CD4-positive, alpha-beta T cell treated with Interleukin-1 beta for 1 hour (primary cell): ENCODE measurements around the gene LDAF1.
"Not testable (repeated sequence)": the region's sequence is repeated elsewhere in the genome, so short reads cannot be mapped to it uniquely, and the experiment has no call there.

ENCODE experiments used
- DNase-seq, 2 donors: peaks; one replicate each; pipeline ENCODE4 v3.0.0-alpha.2; 2020 to 2022

LDAF1 gene

DNA sequence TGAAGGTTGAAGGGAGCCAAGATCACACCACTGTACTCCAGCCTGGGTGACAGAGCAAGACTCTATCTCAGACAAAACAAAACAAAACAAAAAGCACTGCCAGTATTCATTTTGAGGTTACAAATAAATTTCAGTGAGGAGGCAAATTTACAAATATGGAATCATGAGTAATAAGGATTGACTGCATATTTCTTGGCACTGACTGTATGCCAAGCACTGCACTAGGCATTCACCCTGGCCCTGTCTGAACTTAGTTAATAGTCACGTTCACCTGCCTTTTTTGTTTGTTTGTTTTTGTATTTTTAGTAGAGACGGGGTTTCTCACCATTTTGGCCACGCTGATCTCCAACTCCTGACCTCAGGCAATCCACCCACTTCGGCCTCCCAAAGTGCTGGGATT, 5.1 kb downstream of the LDAF1 start:
- DNase-seq = no peak

DNA sequence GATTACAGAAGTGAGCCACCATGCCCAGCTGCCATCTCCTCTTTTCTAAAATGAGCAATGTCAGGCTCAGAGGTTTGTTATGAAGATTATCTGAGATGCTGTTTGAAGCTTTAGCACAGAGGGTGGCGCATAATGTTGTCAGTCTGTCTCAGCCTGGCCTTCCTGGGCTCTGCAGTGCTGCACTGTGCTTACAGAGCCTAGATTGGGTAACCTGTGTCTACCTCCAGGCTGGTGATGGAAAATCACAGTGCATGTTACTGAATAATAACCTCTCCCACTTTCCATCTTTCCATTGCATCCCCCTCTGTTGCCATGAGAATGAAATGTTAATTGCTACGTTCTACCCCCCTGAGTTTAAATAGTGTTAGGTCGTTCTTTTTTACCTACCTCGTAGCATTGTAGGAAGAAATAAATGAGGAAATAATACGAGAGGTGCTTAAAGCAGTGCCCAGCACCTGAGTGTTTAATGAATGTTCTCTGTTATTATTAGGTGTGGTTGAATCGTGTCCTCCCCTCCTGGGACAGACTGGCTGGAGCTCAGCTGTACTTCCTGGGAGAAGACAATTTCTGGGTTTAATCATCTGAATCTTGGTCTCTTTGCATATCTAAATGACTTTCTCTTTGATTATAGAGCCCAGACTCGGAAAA, 6.2 kb downstream of the LDAF1 start:
- DNase-seq = no peak

DNA sequence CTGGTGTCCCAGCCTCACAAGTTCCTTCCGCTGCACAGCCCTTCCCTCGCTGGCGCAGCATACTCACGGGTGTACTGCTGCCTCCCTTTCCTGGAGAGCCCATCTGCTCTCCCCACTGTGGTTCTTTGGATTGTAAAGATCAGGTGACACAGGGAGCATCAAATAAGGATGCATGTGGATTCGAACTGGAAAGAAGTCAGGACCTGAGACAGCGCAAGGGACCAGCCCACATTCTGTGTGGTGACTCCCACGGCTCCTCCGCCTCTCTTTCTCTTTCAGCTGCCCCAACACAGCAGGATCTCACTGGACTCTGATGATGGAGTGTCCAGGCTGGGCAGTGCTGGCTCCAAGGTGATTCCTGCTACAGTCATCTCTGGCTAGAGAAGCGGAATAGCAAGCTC, 8.1 kb downstream of the LDAF1 start:
- no peak for DNase-seq

DNA sequence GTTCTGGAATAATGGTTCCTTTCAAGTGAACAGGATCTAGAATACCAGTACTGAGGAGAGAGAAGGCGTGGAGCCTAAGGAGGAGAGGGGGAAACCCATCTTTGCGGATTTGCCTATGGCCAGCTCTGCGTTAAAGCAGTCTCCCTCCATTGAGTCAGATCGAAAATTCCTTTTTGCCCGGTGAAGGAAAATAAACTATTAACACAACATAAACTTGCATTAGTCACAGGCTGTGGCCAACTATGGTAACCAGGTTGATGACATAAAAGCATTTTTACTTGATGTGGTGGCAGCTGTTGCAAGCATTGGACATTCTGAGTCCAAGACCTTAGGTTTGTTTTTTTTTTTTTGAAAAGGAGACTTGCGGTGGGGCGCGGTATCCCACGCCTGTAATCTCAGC, 8.9 kb downstream of the LDAF1 start:
- no peak for DNase-seq

DNA sequence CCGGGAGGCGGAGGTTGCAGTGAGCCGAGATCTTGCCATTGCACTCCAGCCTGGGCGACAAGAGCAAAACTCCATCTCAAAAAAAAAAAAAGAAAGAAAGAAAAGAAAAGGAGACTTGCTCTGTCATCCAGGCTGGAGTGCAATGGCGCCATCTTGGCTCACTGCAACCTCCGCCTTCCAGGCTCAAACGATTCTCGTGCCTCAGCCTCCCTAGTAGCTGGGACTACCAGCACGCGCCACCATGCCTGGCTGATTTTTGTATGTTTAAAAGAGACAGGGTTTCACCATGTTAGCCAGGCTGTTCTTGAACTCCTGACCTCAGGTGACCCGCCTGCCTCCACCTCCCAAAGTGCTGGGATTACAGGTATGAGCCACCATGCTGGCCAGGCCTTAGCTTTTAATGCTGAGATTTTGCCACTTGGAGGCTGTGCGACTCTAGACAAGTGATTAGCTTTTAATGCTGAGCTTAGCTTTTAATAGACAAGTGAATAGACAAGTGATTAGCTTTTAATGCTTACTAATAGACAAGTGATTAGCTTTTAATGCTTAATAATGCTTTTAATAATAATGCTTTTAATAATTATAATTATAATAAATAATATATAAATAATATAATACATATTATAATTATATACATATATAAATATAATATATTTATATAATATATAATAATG, 9.6 kb downstream of the LDAF1 start:
- DNase-seq = no peak

DNA sequence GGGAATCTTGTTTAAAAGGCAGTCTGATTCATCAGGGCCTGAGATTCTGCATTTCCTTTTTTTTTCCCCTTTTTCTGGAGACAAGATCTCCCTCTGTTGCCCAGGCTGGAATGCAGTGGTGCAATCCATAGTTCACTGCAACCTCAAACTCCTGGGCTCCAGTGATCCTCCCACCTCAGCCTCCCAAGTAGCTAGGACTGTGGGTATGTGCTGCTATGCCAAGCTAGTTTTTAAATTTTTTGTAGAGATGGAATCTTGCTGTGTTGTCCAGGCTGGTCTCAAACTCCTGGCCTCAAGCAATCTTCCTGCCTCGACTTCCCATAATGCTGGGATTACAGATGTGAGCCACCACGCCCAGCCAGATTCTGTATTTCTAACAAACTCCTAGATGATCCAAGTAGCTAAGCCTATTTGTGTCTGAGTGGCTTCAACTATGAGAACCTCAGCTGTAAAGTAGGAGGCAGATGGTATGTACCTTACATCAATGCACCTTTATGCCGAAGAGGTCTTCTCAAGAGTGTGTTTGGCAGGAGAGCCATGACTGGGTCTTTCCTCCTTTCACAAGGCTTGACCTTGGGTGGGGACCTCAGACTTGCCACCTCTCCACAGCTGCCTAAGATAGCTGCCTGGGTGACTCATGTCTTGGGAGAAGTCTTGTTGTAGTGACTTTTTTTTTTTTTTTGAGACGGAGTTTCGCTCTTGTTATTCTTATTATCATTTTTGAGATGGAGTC, 10.9 kb downstream of the LDAF1 start:
- no peak for DNase-seq

DNA sequence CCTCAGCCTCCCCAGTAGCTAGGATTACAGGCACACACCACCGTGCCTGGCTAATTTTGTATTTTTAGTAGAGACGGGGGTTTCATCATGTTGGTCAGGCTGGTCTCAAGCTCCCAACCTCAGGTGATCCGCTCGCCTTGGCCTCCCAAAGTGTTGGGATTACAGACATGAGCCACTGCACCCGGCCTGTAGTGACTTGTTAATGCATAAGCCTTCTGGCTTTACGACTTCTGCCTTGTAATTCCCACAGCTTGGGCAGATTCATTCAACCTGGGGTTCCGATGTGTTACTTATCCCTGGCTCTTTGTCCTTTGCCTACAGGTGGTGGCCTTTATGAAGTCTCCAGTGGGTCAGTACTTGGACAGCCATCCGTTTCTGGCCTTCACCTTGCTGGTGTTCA, 11.6 kb downstream of the LDAF1 start:
- DNase-seq = not testable (repeated sequence)

DNA sequence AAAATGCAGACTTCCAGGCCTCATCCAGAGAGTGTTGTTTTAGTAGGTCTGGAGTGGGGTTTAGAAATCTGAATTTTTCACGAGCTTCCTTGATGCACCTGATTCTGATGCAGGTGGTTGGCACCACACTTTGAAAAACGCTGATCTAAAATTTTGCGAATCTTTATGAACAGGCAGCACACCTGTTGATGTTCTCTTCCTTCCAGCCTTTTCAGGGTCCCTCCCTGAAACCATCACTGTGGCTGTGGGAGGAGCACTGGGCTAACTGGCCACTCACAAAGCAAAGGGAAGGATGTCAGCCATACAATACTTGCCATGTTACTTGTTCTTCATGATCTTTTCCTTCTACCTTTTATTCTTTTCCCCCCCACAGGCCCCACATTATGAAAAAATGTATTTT, 14.2 kb downstream of the LDAF1 start:
- no peak for DNase-seq

DNA sequence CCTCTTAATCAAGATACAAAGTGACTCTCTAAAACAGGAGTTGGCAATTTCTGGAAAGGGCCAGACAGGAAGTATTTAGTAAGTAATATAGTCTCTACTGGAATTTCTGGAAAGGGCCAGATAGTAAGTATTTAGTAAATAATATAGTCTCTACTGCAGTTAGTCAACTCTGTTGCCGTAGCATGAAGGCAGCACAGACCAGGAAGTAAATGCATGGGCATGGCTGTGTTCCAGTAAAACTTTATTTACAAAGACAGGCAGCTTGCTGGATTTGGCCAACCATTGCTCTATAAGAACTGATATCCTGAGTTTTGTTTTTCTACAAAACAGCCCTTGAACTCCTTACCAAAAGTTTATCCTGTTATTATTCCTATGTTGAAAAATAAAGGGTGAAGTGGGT, 16.9 kb downstream of the LDAF1 start:
- no peak for DNase-seq

DNA sequence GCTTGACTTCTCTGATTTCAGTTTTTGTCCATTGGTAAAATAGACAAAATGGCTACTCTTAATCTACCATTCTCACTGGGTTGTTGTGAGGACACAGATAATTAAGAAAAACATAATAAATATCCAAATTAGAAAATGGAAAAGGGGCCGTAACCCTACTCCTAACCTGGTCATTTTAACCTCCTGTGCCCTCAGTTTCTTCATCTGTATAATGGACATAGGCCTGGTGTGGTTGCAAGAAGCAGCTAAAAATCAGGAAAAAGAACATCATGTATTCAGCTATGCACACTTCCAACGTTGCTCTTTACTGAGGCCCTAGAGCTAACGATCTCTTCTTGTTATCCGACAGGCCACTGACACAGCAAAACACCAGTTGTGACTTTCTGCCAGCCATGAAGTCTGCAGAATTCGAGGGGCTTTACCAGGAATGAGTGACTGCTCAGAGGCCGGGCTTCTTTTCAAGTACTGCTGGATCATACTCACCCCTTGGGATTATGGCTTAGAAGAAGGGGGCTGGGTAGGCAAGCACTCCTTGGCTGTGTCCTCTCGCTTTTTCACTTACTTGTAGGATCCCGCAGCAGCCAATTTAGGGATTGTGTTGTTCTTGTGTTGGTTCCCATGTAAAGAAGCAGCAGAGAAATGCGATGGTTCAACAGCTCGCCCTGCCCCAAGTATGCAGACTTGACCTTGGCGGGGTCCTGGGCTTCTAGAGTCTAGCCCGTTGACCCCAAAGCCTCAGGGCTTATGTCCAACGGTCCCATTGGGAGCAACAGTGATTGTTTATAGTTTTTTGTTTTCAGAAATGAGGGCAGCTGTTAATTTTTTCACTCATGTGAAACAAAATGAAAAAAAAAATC, 20.9 kb downstream of the LDAF1 start:
- DNase-seq = no peak

DNA sequence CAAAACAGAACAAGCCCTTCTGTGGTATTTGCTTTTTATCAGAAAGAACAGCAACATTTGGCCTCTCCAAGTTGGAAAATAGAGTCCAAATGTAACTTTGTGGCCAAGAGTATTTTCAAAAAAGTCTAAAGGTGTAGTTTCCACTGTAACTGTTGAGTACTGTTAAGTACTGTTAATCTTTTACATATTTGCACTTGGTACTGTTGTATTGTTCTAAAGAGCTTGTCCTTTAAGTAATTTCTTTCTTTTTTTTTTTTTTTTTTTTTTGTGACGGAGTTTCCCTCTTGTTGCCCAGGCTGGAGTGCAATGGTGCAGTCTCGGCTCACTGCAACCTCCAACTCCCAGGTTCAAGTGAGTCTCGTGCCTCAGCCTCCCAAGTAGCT, 21.5 kb downstream of the LDAF1 start:
- no peak for DNase-seq

DNA sequence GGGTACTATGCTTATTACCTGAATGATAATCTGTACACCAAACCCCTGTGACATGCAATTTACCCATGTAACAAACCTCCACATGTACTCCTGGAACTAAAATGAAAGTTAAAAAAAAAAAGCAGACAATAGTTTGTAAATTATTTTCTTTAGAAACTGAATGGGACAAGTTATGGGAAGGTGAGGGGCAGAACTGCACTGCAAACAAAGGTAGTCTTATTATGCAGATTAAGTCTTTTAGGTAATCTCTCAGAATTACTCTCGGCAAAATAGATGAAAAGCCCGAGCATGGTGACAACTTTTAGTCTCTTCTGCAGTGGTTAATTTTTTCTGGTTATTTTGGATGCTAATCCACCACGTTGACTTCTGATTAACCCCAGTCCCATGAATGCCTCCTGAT, 25.5 kb downstream of the LDAF1 start:
- no peak for DNase-seq

DNA sequence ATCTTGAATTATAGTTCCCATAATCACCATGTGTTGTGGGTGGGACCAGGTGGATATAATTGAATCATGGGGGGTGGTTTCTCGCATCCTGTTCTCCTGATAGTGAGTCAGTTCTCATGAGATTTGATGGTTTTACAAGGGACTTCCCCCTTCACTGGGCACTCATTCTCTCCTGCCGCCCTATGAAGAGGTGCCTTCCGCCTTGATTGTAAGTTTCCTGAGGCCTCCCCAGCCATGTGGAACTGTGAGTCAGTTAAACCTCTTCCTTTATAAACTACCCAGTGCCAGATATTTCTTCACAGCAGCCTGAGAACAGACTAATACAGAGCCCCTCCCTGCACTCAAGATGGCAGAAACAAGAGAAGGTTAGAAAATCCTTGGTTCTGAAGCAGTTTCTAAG, 26.4 kb downstream of the LDAF1 start:
- no peak for DNase-seq

DNA sequence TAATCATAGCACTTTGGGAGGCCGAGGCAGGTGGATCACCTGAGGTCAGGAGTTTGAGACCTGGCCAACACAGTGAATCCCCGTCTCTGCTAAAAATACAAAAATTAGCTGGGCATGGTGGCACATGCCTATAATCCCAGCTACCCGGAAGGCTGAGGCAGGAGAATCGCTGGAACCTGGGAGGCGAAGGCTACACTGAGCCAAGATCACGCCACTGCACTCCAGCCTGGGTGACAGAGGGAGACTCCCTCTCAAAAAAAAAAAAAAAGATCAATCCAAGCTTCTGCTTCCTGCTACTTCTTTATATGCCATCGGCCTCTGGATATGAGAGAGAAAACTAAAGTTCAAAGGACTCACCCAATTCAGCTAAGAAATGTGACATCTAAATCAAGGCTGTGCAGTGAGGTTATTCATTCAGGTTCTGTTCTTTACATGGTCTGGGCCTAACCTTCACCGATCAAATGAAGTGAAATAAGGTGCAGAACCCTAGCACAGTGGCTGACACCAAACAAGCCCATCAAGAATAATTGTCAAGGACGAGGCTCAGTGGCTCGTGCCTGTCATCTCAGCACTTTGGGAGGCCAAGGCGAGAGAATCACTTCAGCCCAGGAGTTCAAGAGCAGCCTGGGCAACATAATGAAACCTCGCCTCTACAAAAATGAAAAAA, 27.3 kb downstream of the LDAF1 start:
- no peak for DNase-seq

DNA sequence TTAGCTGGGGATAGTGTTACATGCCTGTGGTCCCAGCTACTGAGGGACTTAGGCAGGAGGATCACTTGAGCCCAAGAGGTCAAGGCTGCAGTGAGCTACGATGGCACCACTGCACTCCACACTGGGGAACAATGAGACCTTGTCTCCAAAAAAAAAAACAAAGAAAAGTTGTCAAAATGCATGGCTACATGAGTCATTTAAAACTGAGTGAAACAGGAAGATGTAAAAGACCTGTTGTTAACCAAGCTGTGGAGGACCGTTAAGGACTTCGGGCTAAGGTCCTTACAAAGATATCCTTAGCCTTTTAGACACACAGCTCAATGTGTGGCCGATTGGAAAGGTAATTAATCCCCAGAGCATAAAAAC, 27.8 kb downstream of the LDAF1 start:
- DNase-seq = no peak

DNA sequence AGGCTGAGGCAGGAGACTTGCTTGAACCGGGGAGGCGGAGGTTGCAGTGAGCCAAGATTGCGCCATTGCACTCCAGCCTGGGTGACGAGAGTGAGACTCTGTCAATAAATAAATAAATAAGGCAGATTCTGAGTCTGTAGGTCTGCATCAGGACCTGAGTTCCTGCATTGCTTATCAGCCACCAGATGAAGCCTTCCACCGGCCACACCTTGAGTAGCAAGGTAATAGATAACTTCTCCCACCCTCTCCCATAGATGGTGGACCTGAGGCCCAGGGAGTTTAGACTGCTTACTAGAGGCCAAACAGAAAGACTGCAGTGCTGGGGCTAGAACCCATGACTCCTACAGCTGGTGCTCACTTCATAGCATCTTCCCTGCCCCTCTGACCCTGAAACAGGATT, 30.8 kb downstream of the LDAF1 start:
- DNase-seq = no peak

DNA sequence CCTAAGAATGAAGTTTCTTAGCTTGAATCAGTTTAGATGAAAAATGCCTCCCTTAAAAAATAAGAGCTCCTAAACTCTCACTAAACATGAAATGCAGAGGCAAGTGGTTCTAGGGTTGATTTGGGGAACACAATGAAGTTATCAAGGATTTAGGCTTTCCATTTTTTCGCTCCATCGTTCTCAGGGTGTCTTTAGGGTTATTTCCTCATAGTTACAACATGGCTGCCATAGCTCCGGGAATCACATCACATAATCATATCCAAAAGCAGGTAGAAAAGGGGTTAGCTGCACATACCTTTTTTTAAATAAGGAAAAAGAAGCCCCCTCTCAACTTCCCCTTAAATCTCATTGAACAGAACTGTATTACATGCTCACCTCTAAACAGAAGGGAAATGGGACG, 31.5 kb downstream of the LDAF1 start:
- no peak for DNase-seq

DNA sequence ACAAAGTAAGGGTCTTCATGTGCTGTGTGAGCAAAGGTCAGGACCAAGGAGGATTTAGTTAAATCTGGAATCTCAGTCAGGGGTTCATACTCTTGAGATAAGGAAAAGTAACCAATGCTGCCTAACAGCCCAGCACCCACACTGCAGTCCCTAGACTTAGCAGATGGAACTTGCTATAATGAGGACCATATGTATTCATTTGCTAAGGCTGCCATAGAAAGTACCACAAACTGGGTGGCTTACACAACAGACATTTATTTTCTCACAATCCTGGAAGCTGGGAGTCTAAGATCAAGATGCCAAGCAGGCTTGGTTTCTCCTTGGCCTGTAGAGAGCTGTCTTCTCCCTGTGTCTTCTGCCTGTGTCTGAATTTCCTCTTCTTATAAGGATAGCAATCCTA, 32.1 kb downstream of the LDAF1 start:
- no peak for DNase-seq

DNA sequence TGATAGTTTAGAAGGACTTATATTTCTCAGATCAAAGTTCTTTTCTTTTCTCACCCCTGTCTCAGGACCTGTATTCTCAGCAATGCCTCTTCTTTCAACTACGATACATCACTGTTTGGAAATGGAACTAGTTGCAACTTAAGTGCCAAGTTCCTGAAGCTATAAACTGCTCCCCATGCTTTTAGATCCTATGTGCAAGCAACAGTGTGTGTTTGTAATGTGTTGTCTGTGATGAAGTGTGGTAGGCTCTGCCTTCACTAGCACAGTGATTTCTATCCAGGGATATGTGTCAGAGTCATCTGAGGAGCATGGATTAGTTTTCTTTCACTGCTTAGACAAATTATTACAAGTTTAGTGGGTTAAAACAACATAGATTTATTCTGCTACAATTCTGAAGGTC, 34.5 kb downstream of the LDAF1 start:
- DNase-seq = no peak

DNA sequence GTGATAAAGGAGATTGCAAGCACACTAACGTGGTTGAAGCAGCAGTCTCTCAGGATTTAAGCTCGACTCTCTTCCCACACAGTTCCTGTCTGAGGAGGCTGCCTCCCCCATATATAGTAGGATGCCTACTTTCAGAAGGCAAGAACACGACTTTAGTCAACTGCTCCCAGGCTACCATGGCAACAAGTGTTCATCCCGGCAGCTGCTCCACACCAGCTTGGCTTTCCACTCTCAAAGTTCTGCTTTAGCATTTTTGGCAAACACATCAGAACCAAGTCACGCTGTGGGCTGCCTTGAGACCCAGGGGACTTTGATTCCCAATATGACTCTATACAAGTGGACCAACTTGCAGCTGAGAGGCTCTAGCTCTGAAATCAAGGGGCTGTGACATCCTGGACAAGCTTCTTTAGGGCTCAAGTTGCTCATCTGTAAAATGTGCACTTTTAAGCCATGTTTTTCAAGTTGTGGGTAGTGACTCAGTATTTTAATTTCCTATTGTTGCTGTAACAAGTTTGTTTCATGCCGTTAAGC, 36.4 kb downstream of the LDAF1 start:
- no peak for DNase-seq

DNA sequence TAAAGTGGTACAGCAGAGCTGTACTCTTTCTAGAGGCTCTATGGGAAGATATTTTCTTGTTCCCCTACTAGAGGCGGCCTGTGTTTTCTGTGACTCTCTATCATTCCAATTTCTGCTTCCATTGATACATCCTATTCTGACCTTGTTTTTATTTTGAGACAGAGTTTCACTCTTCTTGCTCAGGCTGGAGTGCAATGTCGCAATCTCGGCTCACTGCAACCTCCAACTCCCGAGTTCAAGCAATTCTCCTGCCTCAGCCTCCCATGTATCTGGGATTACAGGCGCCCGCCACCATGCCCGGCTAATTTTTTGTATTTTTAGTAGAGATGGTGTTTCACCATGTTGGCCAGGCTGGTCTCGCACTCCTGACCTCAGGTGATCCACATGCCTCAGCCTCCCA, 36.9 kb downstream of the LDAF1 start:
- DNase-seq = not testable (repeated sequence)

DNA sequence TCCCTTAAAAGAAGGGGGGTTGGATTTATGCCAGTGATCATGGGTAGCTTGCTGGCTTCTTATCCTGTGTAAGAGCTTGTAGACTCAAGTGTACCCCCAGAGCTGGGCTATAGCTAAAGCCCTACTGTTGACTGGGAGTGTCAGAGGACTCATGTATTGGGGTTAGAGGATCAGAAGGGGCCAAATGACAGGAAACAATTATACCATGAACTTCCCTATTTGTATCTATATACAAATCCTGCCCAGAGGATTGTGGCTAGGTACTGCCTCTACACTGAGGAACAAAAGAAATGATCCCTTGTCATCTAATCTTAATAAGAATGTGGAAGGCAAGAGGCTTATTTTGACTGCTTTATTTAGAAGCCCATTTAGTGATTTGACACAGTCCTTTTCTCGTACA, 38.6 kb downstream of the LDAF1 start:
- DNase-seq = no peak

DNA sequence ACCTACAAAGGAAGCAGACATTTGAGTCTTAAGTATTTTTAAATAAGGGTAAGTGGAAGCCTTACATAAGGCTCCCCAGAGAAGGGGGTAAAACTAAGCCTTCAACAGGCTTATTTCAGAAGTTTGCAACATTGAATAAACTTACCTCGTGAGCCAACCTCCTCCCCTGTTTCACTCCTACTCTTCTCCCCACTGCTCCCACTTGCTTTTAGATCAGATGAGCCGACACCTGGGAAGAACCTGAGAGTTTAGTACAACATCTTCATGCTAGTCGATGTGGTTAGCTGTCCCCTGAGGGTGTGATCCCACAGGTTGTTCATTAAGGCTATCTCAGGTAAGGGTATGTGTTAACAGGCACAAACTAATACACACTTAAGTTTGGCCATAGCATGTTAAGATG, 39.1 kb downstream of the LDAF1 start:
- no peak for DNase-seq
